A549 treated with CORT108297 at 1 μM for 4 hours (cell line): ENCODE results near the gene USP17L18. TPM values are rescaled to one million over a fixed set of nuclear protein-coding genes. Genes with fewer than 3 reads are reported as not detected.

Experiments used
- total RNA-seq: library from RNA; stranded (reverse); fragments of 200-300 nt; extraction: Qiagen RNA extraction; gene quantifications from 5 replicates; pipeline ENCODE4 v1.2.3, GENCODE V29; 2022

USP17L18 gene
- not detected in 5 replicates for total RNA-seq

DNA sequence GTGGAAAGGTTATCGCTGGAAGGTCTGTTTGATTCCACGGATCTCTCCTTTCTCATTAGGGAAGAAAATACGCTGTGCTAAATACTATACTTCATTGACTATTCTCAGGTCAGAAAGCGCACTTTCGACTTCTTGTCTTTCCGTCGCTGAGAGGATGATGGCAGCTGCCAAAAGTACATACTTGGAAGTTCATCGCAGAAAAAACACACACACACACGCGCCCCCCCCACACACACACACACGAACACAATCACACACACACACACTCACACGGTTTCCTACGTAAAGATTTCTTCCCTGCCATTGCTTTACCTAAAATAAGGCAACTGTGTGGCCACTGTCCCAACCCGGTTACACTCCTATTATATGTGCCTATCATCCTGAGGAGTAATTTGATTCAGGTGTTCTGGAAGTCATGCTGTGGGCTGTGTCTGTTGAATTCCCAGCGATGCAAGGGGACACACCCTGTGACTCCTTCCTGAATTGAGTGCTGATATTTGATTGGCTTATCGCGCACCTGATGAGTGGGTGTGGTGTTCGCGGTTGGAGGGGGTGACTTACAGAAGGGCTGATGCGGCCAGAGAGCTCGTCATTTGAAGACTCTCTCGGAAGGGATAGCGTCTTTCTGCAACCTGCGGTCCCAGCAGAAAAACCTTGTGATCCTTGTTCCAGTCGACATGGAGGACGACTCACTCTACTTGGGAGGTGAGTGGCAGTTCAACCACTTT, at the start of gene USP17L18:
Gene USP17L18 (plus strand): TSS at position 678 of the 728 bp plus-strand sequence. CDS start 0 bp downstream, at position 678.

DNA sequence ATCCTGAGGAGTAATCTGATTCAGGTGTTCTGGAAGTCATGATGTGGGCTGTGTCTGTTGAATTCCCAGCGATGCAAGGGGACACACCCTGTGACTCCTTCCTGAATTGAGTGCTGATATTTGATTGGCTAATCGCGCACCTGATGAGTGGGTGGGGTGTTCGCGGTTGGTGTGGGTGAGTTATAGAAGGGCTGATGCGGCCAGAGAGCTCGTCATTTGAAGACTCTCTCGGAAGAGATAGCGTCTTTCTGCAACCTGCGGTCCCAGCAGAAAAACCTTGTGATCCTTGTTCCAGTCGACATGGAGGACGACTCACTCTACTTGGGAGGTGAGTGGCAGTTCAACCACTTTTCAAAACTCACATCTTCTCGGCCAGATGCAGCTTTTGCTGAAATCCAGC, 38.1 kb upstream of the USP17L18 start, which contains the start of gene USP17L10:
Gene USP17L10 (plus strand): TSS at position 301 of the 400 bp plus-strand sequence. CDS start 0 bp downstream, at position 301.

DNA sequence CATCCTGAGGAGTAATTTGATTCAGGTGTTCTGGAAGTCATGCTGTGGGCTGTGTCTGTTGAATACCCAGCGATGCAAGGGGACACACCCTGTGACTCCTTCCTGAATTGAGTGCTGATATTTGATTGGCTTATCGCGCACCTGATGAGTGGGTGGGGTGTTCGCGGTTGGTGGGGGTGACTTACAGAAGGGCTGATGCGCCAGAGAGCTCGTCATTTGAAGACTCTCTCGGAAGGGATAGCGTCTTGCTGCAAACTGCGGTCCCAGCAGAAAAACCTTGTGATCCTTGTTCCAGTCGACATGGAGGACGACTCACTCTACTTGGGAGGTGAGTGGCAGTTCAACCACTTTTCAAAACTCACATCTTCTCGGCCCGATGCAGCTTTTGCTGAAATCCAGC, 33.3 kb upstream of the USP17L18 start, which contains the start of gene USP17L11:
Gene USP17L11 (plus strand): TSS at position 301 of the 400 bp plus-strand sequence. CDS start 0 bp downstream, at position 301.

DNA sequence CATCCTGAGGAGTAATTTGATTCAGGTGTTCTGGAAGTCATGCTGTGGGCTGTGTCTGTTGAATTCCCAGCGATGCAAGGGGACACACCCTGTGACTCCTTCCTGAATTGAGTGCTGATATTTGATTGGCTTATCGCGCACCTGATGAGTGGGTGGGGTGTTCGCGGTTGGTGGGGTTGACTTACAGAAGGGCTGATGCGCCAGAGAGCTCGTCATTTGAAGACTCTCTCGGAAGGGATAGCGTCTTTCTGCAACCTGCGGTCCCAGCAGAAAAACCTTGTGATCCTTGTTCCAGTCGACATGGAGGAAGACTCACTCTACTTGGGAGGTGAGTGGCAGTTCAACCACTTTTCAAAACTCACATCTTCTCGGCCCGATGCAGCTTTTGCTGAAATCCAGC, 28.6 kb upstream of the USP17L18 start, which contains the start of gene USP17L12:
Gene USP17L12 (plus strand): TSS at position 301 of the 400 bp plus-strand sequence. CDS start 0 bp downstream, at position 301.

GRCh38 chr4:9224596-9224995, 23.8 kb upstream of the USP17L18 start, which contains the start of gene USP17L13:
USP17L13 (plus strand) TSS chr4:9224896; CDS start chr4:9224896, 0 bp downstream.

GRCh38 chr4:9234085-9234484, 14.3 kb upstream of the USP17L18 start, which contains the start of gene USP17L15:
USP17L15 (plus strand) TSS chr4:9234385; CDS start chr4:9234385, 0 bp downstream.

DNA sequence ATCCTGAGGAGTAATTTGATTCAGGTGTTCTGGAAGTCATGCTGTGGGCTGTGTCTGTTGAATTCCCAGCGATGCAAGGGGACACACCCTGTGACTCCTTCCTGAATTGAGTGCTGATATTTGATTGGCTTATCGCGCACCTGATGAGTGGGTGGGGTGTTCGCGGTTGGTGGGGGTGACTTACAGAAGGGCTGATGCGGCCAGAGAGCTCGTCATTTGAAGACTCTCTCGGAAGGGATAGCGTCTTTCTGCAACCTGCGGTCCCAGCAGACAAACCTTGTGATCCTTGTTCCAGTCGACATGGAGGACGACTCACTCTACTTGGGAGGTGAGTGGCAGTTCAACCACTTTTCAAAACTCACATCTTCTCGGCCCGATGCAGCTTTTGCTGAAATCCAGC, 4.9 kb upstream of the USP17L18 start, which contains the start of gene USP17L17:
Gene USP17L17 (plus strand): TSS at position 301 of the 400 bp plus-strand sequence. CDS start 0 bp downstream, at position 301.

GRCh38 chr4:9253078-9253477, 4.6 kb downstream of the USP17L18 start, which contains the start of gene USP17L19:
USP17L19 (plus strand) TSS chr4:9253378; CDS start chr4:9253378, 0 bp downstream.

DNA sequence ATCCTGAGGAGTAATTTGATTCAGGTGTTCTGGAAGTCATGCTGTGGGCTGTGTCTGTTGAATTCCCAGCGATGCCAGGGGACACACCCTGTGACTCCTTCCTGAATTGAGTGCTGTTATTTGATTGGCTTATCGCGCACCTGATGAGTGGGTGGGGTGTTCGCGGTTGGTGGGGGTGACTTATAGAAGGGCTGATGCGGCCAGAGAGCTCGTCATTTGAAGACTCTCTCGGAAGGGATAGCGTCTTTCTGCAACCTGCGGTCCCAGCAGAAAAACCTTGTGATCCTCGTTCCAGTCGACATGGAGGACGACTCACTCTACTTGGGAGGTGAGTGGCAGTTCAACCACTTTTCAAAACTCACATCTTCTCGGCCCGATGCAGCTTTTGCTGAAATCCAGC, 9.4 kb downstream of the USP17L18 start, which contains the start of gene USP17L20:
Gene USP17L20 (plus strand): TSS at position 301 of the 400 bp plus-strand sequence. CDS start 0 bp downstream, at position 301.

DNA sequence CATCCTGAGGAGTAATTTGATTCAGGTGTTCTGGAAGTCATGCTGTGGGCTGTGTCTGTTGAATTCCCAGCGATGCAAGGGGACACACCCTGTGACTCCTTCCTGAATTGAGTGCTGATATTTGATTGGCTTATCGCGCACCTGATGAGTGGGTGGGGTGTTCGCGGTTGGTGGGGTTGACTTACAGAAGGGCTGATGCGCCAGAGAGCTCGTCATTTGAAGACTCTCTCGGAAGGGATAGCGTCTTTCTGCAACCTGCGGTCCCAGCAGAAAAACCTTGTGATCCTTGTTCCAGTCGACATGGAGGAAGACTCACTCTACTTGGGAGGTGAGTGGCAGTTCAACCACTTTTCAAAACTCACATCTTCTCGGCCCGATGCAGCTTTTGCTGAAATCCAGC, 14.1 kb downstream of the USP17L18 start, which contains the start of gene USP17L21:
Gene USP17L21 (plus strand): TSS at position 301 of the 400 bp plus-strand sequence. CDS start 0 bp downstream, at position 301.

DNA sequence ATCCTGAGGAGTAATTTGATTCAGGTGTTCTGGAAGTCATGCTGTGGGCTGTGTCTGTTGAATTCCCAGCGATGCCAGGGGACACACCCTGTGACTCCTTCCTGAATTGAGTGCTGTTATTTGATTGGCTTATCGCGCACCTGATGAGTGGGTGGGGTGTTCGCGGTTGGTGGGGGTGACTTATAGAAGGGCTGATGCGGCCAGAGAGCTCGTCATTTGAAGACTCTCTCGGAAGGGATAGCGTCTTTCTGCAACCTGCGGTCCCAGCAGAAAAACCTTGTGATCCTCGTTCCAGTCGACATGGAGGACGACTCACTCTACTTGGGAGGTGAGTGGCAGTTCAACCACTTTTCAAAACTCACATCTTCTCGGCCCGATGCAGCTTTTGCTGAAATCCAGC, 18.9 kb downstream of the USP17L18 start, which contains the start of gene USP17L22:
Gene USP17L22 (plus strand): TSS at position 301 of the 400 bp plus-strand sequence. CDS start 0 bp downstream, at position 301.

Other genes with a start within 250 kb of the USP17L18 start
- not detected in 5 replicates for gene FAM90A26, start 78.2 kb upstream of the USP17L18 start, total RNA-seq
- not detected in 5 replicates for gene USP17L10, start 38.0 kb upstream of the USP17L18 start, total RNA-seq
- not detected in 5 replicates for gene USP17L11, start 33.2 kb upstream of the USP17L18 start, total RNA-seq
- gene USP17L12, start 28.5 kb upstream of the USP17L18 start, total RNA-seq, result not detected in 5 replicates
- not detected in 5 replicates for gene USP17L13, start 23.7 kb upstream of the USP17L18 start, total RNA-seq
- gene USP17L15, start 14.2 kb upstream of the USP17L18 start, total RNA-seq, result not detected in 5 replicates
- gene USP17L17, start 4.8 kb upstream of the USP17L18 start, total RNA-seq, result not detected in 5 replicates
- gene USP17L19, start 4.7 kb downstream of the USP17L18 start, total RNA-seq, result not detected in 5 replicates
- gene USP17L20, start 9.5 kb downstream of the USP17L18 start, total RNA-seq, result not detected in 5 replicates
- not detected in 5 replicates for gene USP17L21, start 14.2 kb downstream of the USP17L18 start, total RNA-seq
- gene USP17L22, start 19.0 kb downstream of the USP17L18 start, total RNA-seq, result not detected in 5 replicates
- not detected in 5 replicates for gene USP17L24, start 76.5 kb downstream of the USP17L18 start, total RNA-seq
- not detected in 5 replicates for gene USP17L25, start 81.3 kb downstream of the USP17L18 start, total RNA-seq
- not detected in 5 replicates for gene USP17L26, start 86.0 kb downstream of the USP17L18 start, total RNA-seq
- not detected in 5 replicates for gene USP17L5, start 90.8 kb downstream of the USP17L18 start, total RNA-seq
- not detected in 5 replicates for gene USP17L27, start 95.5 kb downstream of the USP17L18 start, total RNA-seq
- gene USP17L28, start 100.3 kb downstream of the USP17L18 start, total RNA-seq, result not detected in 5 replicates
- gene USP17L29, start 105.0 kb downstream of the USP17L18 start, total RNA-seq, result not detected in 5 replicates
- gene USP17L30, start 114.5 kb downstream of the USP17L18 start, total RNA-seq, result not detected in 5 replicates
- not detected in 5 replicates for gene DEFB131A, start 195.8 kb downstream of the USP17L18 start, total RNA-seq